NCI-H748 (cell line): Measurements from ENCODE around the gene DDX31.

ENCODE experiments used
- DNase-seq: peaks from one replicate; lab custom pipeline; 2025; ENCODE audit not compliant: unreplicated experiment; lab: John Stamatoyannopoulos, UW

DDX31 gene

GRCh38 chr9:132548751-132549640 is 120.8 kb downstream of the DDX31 start:
- DNase-seq, result no peak

- DNase-seq, result no peak
Observed at GRCh38 chr9:132547976-132548730, 121.6 kb downstream of the DDX31 start.

- no peak for DNase-seq
Observed at GRCh38 chr9:132547436-132547835, 122.3 kb downstream of the DDX31 start.

- DNase-seq, result no peak
Observed at GRCh38 chr9:132547052-132547431, 122.7 kb downstream of the DDX31 start.

- DNase-seq, result peak; percentile 70
Observed at GRCh38 chr9:132546148-132547051, 123.4 kb downstream of the DDX31 start.

- no peak for DNase-seq
Observed at GRCh38 chr9:132545578-132545977, 124.2 kb downstream of the DDX31 start.

- DNase-seq, result no peak
Observed at GRCh38 chr9:132543960-132544359, 125.8 kb downstream of the DDX31 start.

GRCh38 chr9:132543251-132543650 is 126.5 kb downstream of the DDX31 start:
- DNase-seq, result no peak
